ENCODE results near the gene FAM193A.
"Not testable (repeated sequence)": the region's sequence is repeated elsewhere in the genome, so short reads cannot be mapped to it uniquely, and the experiment has no call there.

FAM193A gene, protein sequence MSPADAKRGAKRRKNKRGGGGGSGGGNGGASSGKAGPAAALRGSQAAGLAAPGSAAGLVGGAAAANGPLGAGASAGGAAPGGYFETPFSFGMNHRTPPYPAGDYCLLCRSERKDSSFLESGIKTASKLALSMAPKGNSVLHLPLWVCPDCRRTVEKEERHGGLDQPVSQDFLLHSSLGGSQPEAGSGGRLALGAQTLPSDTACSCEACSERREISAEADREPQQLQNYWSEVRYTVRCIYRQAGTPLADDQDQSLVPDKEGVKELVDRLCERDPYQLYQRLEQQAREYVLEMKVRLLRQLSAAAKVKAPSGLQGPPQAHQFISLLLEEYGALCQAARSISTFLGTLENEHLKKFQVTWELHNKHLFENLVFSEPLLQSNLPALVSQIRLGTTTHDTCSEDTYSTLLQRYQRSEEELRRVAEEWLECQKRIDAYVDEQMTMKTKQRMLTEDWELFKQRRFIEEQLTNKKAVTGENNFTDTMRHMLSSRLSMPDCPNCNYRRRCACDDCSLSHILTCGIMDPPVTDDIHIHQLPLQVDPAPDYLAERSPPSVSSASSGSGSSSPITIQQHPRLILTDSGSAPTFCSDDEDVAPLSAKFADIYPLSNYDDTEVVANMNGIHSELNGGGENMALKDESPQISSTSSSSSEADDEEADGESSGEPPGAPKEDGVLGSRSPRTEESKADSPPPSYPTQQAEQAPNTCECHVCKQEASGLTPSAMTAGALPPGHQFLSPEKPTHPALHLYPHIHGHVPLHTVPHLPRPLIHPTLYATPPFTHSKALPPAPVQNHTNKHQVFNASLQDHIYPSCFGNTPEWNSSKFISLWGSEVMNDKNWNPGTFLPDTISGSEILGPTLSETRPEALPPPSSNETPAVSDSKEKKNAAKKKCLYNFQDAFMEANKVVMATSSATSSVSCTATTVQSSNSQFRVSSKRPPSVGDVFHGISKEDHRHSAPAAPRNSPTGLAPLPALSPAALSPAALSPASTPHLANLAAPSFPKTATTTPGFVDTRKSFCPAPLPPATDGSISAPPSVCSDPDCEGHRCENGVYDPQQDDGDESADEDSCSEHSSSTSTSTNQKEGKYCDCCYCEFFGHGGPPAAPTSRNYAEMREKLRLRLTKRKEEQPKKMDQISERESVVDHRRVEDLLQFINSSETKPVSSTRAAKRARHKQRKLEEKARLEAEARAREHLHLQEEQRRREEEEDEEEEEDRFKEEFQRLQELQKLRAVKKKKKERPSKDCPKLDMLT (N-terminal part only)

DNA sequence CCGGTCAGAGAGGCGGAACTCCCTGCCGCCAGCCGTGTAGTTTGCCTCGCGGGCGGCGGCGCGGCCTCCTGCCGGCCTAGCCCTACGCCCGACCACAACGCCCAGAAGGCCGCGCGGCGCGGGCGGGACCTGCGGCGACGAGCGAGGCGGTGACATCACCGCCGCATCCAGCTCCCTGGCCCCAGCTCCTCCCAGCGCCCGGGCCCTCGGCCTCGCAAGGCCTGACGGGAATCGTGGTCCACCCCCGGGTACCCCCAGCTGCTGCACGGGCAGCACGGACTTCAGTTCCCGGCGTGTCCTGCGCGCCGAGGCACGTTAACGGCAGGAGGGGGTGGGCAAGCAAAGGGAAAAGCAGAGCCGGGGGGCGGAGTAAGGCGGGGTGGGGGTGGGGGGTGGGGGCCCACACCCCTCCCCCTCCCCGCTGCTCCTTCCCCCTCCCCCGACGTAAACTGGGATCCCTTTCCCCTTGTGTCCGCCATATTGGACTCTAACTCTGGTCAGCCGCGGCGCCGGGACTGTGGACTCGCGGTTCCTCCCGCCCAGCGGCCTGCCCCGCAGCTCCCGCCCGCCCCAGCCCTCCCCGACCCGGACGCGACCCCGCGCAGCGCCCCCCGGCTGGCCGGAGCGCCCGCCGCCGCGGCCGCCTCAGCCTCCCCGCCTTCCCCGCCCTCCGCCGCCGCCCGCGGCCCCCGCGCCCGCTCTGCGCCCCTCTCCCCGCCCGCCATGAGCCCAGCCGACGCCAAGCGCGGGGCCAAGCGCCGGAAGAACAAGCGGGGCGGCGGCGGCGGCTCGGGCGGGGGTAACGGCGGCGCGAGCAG, at the start of gene FAM193A:
FAM193A (plus strand) TSS at position 455 of the 818 bp plus-strand sequence; CDS start at position 724, 269 bp downstream.
- peak; percentile 92 for DNase-seq

DNA sequence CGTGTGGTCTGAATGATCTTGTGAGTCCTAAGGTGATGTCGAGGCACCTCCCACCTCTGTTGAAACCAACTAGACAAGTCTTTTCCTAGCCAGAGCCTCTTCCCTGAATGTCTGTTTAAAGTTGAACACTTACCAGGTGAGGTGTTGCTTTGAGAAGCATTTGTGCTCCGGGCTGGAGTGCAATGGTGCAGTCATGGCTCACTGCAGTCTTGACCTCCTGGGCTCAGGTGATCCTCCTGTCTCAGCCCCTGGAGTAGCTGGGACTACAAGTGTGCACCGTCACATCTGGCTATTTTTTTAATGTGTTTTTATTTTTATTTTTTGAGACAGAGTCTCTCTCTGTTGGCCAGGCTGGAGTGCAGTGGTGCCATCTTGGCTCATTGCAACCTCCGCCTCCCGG, 49.5 kb upstream of the FAM193A start:
- no peak for DNase-seq

DNA sequence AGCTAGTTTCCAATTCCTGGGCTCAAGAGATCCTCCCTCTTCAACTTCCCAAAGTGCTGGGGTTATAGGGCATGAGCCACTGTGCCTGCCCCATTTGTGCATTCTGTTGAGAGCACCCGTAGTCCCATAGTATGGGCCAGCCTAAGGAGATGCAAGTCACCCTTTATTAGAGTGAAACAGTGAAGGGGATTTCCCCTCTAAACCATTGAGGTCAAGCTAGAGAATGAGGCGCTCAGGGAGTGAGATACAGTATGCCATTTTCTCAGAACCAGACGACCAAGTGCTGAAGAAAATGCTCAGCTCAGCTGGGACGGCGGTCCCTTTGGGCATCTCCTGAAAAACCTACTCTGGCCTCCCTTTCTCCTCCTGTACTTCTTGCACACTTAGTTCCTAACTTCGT, 48.8 kb upstream of the FAM193A start:
- no peak for DNase-seq

DNA sequence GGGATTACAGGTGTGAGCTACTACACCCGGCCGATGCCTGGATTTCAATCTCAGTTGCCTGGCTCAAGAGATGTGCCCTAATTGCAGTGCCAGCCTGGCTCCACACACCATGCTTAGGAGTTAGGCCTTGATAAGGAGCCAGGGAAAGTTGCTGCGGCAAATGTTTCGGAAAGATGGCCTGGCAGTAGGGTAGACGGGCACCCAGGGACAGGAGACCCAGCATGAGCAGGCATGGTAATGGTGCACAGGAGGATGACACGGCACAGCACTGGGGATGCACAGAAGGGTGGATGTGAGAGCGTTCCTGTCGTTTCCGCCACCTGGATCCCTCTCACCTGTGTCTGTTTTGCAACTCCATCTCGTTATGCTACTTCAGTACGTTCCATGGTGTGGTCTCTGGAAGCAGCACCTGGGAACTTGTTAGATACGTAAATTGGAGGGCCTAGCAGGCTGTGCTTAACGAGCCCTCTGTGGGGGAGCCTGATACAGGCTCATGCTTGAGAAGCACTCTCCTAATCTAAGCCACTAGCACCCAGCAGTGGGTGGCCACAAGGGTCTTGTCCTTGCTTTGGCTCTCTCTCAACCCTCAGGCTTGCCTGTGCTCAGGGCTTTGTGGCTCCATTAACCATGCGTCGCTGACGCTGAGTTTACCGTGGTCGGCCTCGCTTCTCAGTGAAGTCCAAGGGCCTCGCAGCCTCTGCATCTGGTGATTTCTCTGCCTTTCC, 47.2 kb upstream of the FAM193A start:
- peak; percentile 11 for DNase-seq

DNA sequence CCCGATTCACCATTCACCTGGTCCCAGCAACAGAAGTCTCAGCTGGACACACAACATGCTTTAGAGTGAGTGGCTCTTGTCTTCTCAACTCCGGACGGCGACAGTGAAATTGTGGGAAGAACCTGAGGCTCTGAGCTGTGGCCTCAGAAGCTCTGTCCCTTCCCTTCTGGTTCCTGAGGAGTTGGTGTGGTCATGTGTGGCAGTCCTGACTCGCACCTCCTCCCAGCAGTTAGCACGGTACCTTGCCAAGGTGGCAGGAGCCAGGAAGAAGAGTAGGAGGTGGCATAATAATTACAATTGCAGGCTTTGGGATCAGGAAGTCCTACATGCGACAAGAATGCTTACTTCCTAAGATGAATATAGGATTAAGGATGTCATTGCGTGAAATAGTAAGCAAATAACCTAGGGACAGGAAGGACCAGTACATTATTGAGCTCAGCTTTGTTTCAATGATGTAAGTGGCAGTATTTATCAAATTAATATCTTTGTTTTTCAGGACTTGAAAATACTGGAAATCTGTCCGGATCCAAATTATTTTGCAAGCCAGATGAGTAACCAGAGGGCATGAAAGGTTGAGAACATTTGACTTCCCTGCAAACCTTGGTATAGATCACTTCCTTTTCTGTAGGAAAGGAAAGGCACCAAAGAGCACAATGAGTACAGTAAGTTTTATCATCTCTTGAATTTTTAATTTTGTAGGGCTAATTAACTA, 46.5 kb upstream of the FAM193A start:
- DNase-seq: no peak

DNA sequence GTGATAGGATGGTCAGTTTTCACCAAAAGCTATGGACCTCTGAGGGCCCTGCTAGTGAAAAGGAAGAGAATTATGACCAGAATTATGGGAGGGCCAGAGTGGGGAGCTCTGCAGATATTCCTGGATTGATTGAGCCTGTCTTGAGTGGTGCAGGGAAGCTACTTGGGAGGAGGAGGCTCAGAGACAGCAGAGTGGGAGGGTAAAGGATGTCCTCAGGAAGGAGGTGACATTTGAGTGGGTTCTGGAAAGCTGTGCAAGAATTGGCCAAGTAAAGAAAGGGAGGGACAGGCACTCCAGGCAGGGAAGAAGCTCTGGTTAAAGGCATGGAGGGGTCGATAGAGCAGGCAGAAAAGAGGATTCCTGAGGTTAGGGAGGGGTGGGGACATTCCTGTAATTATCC, 43.5 kb upstream of the FAM193A start:
- no peak for DNase-seq

DNA sequence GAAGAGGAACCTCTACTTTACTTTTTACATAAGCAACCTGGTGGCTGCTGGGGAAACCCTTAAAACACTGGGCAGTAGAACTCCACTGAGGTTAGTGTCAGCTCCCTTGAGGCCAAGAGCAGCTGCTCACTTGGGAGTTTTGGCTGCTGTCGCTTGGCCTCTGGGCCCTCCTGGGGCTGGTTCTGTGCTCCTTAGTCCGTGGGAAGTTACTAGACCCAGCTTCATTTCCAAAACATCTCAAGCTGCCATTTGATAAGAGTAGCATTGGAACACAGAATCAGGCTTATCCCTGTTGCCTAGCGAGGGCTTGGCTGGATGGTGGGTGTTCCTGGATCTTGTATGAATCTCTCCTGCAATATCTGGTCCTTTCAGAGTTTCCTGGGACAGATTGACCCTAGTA, 41.5 kb upstream of the FAM193A start:
- DNase-seq: no peak

DNA sequence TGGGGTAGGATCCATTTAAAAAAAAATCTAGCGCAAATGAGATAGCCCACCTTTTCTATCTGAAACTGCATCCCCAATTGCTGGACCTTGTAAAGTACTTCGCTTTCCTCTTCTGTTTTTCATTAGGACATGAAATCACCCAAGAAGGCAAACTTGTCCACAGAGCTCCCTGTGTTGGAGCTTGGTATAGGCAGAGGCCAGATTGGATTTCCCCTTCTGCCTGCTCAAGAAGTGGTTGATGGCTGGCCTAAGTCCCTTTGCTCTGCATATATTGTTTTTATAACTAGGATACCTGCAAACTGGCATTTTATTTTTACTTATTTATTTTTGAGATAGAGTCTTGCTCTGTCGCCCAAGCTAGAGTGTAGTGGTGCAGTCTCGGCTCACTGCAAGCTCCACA, 39.1 kb upstream of the FAM193A start:
- no peak for DNase-seq

DNA sequence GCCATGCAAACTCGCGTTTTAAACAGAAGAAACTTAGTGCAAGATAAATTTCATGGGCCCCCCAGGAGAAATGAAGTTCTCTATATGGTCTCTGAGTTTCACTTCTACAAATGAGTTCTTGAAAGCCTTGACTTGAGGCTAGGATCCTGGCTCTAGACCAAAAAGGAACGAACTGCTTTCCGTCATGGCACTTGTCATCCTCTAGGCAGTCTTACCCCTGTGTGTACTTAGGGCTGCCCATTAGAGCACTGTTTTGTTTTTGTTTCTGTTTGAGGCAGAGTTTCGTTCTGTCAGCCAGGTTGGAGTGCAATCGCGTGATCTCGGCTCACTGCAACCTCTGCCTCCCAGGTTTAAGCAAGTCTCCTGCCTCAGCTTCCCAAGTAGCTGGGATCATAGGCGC, 38.5 kb upstream of the FAM193A start:
- no peak for DNase-seq

DNA sequence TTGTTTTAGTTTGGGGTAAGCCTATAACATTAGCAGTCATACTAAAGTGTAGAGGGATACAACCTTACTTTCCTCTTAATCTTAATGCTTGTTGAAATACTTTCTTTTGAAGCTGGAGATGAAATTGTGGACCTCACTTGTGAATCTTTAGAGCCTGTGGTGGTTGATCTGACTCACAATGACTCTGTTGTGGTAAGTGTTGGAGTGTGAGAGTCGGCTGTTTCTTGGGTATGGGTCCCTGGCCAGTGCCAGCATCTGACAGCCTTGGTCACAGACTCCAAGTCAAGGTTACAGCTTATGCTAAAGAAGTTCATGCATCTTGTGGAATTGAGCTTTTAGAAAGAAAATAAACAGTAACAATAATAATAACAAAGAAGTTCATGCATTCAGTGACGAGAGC, 35.9 kb upstream of the FAM193A start:
- no peak for DNase-seq

DNA sequence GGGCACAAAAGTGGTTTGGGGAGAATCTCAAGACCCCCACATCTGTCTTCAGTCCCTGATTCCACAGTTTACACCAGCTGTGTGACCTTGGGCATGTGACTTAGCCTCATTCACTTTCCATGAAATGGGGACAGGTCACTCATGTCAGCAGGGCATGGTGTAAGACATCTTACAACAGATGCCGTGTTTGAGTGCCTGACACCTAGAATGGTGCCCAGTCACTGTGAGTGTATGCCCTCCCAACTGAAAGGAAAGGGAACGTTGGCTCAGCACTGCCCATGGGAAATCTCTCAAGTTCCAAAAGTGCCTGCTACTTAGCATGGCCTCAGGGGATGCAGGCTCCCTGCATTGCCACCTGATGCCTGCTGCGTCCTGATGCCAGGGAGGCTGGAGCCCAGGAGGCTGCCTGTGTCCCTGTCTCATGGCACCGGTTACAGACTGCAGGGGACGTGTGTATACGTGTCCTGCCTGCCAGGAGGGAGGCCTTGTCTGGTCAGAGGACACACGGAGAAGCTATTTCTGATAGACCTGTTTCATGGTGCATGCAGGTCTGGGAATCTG, 35.3 kb upstream of the FAM193A start:
- no peak for DNase-seq

DNA sequence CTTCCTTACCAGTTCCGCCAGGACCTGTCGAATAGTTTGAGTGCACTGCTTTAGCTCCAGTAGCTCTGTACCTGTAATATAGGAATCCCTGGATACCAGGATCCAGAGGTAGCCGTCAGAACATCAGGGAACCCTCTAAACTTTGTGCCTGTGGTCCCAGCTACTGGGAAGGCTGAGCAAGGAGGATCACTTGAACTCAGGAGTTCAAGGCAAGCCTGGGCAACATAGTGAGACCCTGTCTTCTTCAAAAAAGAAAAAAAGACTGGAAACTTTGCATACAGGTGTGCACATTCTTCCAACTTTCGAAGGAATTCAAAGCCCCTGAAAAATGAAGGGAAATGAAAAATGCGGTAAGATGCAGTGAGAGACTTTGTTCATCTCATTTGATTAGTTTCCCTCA, 32.6 kb upstream of the FAM193A start:
- no peak for DNase-seq

DNA sequence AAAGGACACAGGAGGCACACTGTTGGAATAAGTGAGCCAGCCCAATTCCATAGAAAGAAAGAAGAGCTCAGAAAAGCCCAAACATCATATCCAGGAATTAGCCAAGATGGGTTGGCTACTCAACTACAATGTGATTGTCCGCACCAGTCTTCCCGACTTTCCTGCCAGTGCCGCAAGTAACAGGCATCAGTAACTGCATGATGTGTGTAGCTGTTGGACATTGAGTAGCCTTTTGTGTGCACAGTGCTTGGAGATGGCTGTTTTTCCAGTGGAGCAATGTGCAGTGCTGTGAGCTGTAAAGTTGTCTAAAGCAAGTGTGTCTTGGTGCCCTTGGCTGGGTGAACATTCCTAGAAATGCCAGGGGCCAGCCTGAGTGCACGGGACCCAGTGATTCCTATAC, 29.2 kb upstream of the FAM193A start:
- DNase-seq: no peak

DNA sequence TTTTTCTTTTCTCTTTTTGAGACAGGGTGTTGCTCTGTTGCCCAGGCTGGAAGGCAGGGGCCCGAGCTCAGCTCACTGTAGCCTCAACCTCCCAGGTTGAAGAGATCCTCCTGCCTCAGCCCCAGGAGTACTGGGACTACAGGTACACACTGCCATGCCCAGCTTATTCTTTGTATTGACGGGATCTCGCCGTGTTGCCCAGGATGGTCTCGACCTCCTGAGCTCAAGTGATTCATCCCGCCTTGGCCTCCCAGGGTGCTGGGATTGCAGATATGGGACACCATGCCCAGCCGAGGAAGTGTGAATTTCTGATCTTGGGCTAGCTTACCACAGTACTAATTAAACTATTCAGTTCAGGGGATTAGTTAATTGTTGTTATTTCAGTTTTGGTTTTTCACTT, 28.6 kb upstream of the FAM193A start:
- no peak for DNase-seq

DNA sequence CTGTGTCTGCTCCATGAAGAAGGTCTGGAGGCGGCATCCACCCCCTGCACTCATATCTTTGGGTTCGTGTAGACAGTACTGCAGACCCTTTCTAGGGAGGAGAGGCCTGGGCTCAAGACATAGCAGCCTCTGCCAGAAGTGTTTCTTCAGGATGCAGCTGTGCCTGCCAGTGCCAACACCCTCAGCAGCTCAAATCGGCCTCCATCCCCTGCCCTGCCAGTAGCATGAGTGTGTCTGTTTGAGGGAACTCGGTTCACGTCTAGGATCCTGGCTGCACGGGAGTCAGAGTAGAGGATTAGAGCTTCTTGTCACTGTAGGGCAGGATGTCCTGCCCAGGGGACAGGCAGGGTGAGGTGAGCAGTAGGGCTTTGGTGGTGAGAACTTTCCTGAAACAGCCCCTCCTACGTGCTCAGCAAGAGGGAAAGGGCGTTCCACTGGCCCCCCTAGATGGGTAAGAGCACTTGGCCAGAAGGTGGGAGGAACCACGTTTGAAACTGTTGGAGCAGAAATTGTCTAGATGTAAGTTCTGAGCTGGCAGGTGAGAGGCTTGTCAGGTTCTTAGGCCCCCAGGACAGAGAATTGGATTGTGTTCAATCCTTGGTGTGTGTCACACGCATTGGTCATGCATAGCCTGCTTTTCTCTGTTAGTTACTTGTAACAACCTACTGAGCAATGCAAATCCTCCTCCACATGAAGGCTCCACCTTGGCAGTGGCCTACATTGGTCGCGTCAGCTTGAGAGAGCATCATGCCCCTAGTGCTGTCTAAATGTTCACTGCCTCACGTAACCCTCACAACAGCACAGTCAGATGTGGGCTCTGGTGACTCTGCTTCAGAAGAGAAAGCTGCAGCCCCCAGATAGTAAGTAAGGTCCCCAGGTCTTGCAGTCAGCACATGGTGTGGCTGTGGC, 25.8 kb upstream of the FAM193A start:
- DNase-seq: no peak

DNA sequence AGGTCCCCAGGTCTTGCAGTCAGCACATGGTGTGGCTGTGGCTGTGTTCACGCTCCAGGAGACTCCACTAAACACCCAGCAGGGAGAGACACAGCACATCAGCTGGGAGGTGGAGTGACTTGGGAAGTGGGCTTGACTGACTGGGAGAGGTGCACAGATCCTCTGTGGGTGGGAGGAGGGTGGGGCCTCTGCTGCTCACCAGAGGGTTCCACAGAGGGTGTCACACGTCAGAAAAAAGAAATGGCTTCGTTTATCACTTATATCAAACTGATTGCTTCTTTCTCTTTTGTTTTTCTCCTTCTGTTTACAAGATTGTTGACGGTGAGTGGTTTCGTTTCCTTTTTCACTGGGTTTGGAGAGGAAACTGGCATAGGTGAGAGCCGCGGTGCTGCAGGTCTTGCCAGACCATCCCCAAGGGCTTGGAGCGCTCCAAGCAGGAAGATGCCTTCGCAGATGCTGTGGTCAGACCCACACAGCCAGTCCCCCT, 24.8 kb upstream of the FAM193A start:
- DNase-seq: no peak

DNA sequence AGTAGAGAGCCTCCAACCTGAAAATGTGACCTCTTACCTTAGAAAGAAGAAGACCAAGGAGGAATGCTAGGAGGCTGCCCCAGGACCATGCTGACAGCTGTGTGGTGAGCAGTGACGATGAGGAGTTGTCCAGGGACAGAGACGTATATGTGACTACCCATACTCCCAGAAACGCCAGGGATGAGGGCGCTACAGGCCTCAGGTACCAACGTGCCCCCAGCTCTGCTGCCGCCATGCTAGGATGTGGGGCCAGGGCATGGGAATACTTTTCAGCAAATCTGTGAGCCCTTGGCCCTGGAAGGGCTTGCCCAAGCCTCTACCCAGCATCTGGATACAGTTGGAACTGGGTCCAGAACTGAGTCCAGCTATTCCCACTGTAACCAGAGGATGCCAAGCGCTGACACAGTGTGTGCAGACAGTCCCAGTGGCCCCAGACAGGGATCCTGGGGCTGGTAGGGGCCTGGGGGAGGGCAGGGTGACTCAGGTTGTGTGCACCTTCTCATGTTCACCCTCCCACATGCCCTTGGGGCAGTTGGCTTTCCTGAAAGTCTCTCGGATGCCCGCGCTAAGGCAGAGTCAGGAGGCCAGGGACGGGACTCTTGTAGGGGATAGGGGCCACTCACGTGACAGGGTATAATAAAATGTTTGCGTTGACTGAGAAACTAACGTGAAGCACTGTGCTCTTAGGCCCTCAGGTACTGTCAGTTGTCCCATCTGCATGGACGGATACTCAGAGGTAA, 23.9 kb upstream of the FAM193A start:
- DNase-seq: no peak

DNA sequence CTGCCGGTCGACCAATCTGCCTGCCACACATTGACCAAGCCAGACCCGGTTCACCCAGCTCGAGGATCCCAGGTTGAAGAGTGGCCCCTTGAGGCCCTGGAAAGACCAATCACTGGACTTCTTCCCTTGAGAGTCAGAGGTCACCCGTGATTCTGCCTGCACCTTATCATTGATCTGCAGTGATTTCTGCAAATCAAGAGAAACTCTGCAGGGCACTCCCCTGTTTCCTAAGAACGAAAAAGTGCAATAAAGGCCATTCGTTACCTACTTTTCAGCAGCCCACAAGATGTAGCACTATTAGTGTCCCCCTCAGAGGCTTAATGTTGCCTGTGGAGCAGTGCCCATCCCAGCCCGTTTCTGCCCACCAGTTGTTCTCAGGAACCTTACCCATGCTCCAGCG, 22.3 kb upstream of the FAM193A start:
- not testable (repeated sequence) for DNase-seq

DNA sequence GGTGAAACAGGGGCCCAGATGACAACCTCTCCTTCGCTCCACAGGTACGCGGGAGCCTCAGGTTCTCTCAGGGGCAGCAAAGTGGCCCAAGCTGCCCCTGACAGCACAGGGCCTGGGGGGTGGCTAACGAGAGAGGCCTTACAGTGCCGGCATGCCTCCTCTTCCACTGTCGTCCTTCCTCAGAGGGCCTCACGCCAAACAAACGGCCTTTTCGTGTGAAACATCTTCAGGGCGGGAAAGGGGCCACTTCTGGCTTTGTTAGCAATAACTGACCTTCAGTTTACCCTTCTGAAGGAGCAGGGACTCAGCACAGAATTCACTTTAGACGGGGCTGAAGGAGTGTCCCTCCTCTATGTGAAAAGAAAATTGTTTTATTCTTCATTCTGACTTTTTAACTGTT, 21.5 kb upstream of the FAM193A start:
- DNase-seq: not testable (repeated sequence)

All from DMS79 (cell line).